Fibroblast of the aortic adventitia (primary cell): Measurements from ENCODE around the gene BAHCC1. TPM values are rescaled to one million over a fixed set of nuclear protein-coding genes. Genes with fewer than 3 reads are reported as not detected.

Source experiments
- DNase-seq: peaks from one replicate; pipeline ENCODE4 v3.0.0-alpha.2; 2010; ENCODE audit warnings: low read depth
- H3K4me3 ChIP-seq: 2 replicates; pipeline ENCODE4 v1.5.1; 2011; ENCODE audit warnings: low read depth, mild to moderate bottlenecking, control low read depth, low read length, moderate library complexity
- CTCF ChIP-seq: IDR thresholded peaks from 2 replicates; pipeline ENCODE4 v1.5.1; 2011; ENCODE audit warnings: mild to moderate bottlenecking, low read length, control low read depth, inconsistent platforms; ENCODE audit not compliant: insufficient read depth
- total RNA-seq: library from RNA; depleted of rRNA; stranded (reverse); fragments of >200 nt; gene quantifications from 2 replicates; pipeline ENCODE4 v1.2.3, GENCODE V29; 2012; ENCODE audit warnings: low replicate concordance

BAHCC1 gene
- total RNA-seq, 1 donor, result 11.7 TPM

DNA sequence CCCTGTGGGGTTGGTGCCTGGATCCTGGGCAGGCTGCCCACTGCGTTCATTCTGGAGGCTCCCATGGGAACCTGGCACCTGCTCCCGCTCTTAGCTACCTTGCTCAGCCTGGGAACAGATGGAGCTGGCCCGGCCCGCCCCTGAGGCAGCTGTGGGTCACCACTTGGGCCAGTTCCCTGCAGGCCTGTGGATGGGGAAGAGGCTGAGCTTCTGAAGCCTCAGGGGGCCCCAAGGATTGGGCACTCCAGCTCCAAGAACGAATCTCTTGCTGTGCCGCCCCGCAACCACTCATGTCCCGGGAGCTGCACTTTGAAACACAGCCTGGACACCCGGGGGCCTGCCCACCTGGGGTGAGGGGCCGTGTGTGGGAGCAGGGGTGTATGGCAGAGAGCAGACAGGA, 37.7 kb downstream of the BAHCC1 start:
- TF ChIP-seq CTCF, result no peak
- DNase-seq, result no peak
- no peak overlapping the region for H3K4me3 ChIP-seq

- no peak for TF ChIP-seq CTCF
- DNase-seq, result no peak
- H3K4me3 ChIP-seq, result no peak overlapping the region
These were observed 38.4 kb downstream of the BAHCC1 start for GRCh38 chr17:81433656-81434055.

DNA sequence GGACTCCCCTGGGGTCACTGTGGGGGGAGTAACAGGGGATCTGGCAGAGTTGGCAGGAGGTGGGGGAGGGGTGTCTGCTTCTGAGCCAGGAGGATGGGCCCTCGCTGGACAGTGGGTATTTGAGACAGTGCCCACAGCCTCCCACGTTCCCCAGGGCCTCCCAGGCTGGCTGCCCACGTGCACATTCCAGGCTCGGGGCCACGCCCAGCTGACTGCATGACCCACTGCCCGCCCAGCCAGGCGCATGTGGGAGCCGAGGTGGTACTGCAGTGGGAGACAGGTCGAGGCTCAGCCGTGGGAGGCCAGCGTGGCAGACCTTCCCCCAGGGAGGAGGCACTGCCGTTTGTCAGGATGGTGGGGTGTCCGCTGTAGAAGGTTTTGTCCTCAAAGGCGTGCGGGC, 38.8 kb downstream of the BAHCC1 start:
- no peak for DNase-seq
- no peak for TF ChIP-seq CTCF
- H3K4me3 ChIP-seq, result no peak overlapping the region

- no peak for DNase-seq
- no peak for TF ChIP-seq CTCF
These were observed 39.6 kb downstream of the BAHCC1 start for GRCh38 chr17:81434681-81435417.

GRCh38 chr17:81435652-81436293, 40.5 kb downstream of the BAHCC1 start:
- no peak for DNase-seq
- no peak for TF ChIP-seq CTCF
- H3K4me3 ChIP-seq, result no peak overlapping the region

More at GRCh38 chr17:81434681-81435417, 39.6 kb downstream of the BAHCC1 start:
- no peak overlapping the region for H3K4me3 ChIP-seq

DNA sequence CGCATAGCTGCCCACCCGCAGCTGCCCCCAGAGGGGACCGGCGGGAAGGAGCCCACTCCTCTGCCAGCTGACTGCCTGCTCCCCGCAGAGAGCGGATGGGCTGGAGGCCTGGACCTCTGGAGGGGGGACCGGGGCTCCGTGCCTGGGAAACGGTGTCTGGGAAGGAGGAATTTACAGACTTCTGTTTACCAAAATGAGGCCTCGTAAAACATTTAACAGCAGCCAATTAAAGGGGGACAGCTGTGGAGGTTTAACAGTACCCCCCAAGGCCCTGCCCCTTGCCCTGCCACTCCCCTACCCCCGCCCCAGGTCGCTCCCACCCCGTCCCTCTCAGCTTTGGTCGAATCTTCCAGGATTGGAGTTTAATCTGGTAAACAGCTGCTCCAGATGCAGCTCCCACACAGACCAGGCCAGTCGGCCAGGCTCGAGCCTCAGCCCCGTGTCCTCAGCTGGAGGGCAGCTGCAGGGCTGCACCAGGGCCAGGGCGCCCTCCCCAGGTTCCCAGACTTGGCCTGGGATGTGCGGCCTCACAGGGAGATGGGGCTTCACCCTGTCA, 41.1 kb downstream of the BAHCC1 start:
- H3K4me3 ChIP-seq, result no peak overlapping the region
- no peak for DNase-seq
- TF ChIP-seq CTCF, result no peak
